Measurements from ENCODE around the gene SUV39H2.
"Not testable (repeated sequence)": the region's sequence is repeated elsewhere in the genome, so short reads cannot be mapped to it uniquely, and the experiment has no call there.

Gene SUV39H2

DNA sequence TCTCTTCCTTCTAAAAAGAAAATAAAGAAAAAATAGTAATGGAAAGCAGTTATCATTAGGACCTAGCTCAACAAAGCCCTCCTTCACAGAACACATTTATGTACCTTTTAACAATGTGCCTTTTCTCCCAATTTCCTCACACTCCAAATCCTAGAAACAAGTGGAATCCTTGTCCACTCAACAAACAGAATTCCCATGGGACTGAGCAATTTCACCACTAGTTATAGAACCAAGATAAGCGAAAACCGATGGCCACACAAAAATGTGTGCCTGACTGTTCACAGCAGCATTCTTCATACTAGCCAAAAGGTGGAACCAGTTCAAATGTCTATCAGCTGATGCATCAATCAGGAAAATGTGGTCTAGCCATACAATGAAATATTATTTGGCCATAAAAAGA lies 57.9 kb downstream of the SUV39H2 start:
- no peak for DNase-seq (ENCODE audit: low read depth)

DNA sequence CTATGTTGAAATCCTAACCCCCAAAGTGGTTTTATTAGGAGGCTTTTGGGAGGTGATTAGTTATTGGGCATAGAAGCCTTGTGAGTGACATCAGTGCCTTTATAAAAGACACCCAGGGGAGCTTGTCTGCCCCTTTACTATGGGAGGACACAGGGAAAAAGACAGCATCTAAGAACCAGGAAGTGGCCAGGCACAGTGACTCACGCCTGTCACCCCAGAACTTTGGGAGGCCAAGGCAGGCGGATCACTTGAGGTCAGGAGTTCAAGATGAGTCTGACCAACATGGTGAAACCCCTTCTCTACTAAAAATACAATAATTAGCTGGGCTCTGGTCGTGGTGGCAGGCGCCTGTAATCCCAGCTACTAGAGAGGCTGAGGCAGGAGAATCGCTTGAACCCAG lies 60.3 kb downstream of the SUV39H2 start:
- H3K4me3 ChIP-seq (ENCODE audit: low read length); DNase-seq (ENCODE audit: low read depth): not testable (repeated sequence)

More for the DNA sequence above, 57.9 kb downstream of the SUV39H2 start:
- TF ChIP-seq, protein P1, sequence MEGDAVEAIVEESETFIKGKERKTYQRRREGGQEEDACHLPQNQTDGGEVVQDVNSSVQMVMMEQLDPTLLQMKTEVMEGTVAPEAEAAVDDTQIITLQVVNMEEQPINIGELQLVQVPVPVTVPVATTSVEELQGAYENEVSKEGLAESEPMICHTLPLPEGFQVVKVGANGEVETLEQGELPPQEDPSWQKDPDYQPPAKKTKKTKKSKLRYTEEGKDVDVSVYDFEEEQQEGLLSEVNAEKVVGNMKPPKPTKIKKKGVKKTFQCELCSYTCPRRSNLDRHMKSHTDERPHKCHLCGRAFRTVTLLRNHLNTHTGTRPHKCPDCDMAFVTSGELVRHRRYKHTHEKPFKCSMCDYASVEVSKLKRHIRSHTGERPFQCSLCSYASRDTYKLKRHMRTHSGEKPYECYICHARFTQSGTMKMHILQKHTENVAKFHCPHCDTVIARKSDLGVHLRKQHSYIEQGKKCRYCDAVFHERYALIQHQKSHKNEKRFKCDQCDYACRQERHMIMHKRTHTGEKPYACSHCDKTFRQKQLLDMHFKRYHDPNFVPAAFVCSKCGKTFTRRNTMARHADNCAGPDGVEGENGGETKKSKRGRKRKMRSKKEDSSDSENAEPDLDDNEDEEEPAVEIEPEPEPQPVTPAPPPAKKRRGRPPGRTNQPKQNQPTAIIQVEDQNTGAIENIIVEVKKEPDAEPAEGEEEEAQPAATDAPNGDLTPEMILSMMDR (conservative IDR thresholded peaks at IDR 0.05; ENCODE audit: low read depth, low read length) = no peak
- H3K4me3 ChIP-seq (ENCODE audit: low read length) = no peak overlapping the region

DNA sequence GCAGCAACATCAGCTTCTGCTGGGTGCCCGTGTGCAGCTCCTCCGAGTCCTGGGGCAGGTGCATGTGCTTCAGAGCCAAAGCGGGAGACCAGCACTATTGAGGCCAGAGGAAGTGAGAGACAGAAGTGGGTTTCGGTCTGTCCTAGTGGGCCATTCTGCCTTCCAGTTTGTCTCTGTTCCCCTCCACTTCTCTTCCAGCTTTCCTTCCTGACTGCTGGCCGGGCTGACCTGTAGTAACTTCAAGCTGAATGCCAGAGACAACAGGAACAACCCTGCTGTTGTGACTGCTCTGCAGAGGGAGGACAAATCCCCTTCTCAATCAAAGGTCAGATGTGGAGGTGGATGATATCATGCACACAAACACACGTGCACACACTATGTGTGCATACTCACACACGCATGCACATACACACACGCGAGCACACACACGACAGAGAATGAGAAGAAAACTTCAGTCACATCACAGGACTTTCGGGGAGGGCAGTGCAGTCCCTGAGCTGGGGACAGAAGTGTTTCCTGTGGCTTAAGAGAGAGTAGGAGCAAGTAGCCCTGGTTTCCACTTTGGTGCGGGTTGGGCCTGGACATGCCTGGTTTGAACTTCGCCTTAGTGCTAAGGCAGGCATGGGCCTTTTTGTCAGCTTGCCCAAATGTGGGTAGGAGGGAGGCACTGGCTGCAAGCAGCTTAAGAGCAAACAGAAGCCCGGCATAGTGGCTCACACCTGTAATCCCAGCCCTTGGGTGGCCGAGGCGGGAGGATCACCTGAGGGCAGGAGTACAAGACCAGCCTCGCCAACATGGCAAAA lies 63.7 kb downstream of the SUV39H2 start:
- H3K4me3 ChIP-seq (ENCODE audit: low read length); DNase-seq (ENCODE audit: low read depth): not testable (repeated sequence)

DNA sequence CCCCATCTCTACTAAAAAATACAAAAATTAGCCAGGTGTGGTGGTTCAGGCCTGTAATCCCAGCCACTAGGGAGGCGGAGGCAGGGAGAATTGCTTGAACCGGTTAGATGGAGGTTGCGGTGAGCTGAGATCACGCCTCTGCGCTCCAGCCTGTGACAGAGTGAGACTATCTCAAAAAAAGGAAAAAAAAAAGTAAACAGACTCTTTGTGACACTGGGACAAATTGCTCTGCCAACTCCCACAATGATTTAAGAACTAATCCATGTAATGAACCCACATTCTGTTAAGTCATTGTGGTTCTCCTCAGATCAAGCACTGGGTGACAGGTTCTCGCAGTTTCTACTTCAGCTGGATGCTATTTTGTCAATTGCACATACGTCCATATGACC lies 64.3 kb downstream of the SUV39H2 start:
- not testable (repeated sequence) for H3K4me3 ChIP-seq (ENCODE audit: low read length); DNase-seq (ENCODE audit: low read depth)

DNA sequence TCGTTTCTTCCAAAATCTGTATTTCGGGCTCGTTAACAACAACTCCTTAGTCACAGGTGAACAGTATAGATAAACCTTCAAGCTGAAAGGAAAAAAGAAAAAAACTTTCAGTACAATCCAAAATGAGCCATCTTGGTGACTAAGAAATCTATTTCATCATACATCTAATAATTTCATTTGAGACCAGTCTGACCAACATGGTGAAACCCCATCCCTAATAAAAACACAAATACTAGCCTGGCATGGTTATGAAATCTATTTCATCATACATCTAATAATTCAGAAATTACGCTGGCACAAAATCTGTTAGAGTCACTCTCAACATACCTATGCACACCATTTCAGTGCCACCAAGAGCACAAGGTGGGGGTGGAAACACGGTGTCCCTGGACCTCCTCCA lies 66.4 kb downstream of the SUV39H2 start:
- TF ChIP-seq, protein P1 (conservative IDR thresholded peaks at IDR 0.05; ENCODE audit: low read depth, low read length) = no peak
- no peak overlapping the region for H3K4me3 ChIP-seq (ENCODE audit: low read length)
- no peak for DNase-seq (ENCODE audit: low read depth)

DNA sequence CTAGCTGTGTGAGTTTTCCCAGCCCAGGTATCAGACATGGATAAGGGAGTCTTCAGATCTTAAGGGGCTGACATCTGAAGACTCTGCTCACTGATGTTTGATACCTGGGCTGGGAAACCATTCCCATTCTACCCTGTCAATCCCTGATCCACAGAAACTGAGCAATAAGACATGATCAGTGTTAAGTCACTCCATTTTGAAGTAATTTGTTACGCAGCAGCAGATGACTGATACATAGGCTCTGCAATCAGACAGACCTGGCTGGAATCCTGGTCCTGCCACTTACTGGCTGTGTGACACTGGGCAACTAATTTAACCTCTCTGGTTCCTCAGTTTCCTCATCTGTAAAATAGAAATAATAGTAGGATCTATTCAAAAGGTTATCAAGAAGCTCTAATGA lies 68.6 kb downstream of the SUV39H2 start:
- no peak for DNase-seq (ENCODE audit: low read depth)
- TF ChIP-seq, protein P1 (conservative IDR thresholded peaks at IDR 0.05; ENCODE audit: low read depth, low read length) = no peak
- no peak overlapping the region for H3K4me3 ChIP-seq (ENCODE audit: low read length)

DNA sequence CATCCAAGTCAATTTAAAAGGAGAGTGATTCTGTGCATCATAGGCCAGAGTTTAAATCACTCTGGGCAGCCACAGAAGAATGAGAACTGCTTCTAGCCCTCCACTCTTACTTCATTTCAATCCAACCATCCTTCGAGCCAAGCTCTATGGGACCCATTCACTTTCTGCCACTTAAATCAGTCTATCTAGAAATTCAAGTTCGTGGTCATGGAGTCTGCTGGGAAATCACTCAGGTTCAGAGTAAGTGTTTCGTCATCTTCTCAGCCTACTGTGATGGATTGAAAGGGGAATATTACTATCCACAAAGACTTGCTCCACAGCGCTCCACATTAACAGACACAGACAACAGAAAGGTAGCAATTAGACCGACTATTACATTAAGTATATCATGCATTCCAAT lies 70.6 kb downstream of the SUV39H2 start:
- DNase-seq (ENCODE audit: low read depth) = no peak
- TF ChIP-seq, protein P1 (conservative IDR thresholded peaks at IDR 0.05; ENCODE audit: low read depth, low read length) = no peak
- no peak overlapping the region for H3K4me3 ChIP-seq (ENCODE audit: low read length)

DNA sequence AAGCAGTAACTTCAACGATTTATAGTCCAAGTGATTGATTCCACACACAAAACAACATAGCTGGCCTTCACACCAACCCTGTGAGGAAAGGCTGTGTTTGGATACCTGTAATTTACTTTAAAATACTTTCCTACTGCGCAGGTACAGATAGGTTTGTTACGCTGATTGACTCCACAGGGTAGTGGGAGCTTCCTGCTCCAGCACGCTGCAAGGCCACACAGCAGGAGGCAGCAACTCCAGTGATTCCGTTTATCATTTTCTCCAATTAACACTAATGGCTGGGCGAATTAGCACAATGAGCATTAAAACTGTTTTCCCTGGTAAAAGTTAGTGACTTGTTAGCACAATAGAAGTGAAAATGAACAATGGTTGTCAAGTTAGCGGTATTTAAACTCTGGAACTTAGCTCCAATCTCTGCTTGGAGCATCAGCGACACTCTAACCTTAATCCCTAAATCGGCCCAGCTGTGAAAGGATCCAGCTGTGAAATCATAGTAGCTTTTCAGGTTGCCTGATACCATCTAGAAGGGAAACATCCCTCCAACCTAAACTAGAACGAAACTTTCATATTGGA lies 74.3 kb downstream of the SUV39H2 start:
- H3K4me3 ChIP-seq (ENCODE audit: low read length) = peak overlapping the region; percentile 84
- TF ChIP-seq, protein P1 (conservative IDR thresholded peaks at IDR 0.05; ENCODE audit: low read depth, low read length) = peak; percentile 15

More for the DNA sequence above, 74.3 kb downstream of the SUV39H2 start:
- no peak for DNase-seq (ENCODE audit: low read depth)
